ENCODE measurements around the gene TBX2. TPM values are rescaled to one million over a fixed set of nuclear protein-coding genes. Genes with fewer than 3 reads are reported as not detected.

TBX2 gene
- total and polyA plus RNA-seq, 2 of the 13 experiments (the other 11 are each of a cell fraction or from before 2014, with no cell fraction given) = 2.8 to 15.3 TPM

DNA sequence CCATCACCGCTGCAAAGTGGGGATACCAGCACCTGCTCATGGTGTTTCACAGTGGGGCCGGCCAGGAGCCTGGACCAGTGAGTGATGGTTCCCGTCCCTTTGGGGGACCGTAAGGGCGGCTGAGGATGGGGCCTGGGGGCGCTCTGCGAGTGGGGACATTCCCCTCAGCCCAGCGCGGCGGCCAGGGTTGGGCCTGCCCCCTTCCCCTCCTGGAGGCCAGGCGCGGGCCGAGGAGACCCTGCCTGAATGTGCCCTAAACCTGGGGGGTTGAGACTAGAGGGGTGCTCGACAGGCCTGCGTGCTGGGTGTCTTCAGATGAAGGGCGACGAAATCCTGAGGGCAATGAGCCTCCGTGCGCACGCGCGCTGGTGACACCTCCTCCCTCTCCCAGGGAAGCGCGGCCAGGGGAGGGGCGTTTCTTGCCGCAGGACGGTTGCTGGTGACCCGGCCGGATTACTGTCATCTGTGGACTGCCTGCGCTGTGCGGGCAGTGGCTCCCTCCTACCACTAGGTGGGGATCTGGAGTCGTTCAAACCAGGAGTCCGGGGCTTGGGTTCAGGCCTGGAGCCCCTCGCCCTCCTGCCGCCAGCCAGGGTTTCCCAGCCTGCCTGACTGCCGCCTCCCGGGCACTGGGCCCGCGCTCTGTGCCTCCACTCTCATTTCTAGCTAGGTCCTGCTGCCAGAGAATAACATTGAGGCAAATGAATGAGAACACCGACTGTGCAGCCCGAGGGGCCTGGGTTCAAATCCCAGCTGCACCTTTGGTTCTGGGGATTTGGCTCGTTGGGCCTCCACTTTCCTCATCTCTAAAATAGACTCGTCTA is 17.1 kb downstream of the TBX2 start (continued):
- TF ChIP-seq ZNF749 (CRISPR knock-in tag; IDR thresholded peaks at IDR 0.05; ENCODE audit: borderline replicate concordance) (no peak), KIAA2018 (CRISPR knock-in tag; IDR thresholded peaks at IDR 0.05; ENCODE audit: borderline replicate concordance) (no peak), TBP (CRISPR knock-in tag; IDR thresholded peaks at IDR 0.05) (no peak; the same call in 1 of the 2 replicates), KDM2A (CRISPR knock-in tag; IDR thresholded peaks at IDR 0.05; ENCODE audit: borderline replicate concordance, low read depth) (peak; percentile 93), POLR2AphosphoS2 (IDR thresholded peaks at IDR 0.05; ENCODE audit: low read depth, low read length) (no peak), CBFB (CRISPR knock-in tag; IDR thresholded peaks at IDR 0.05) (peak; percentile 57; the same call in 1 of the 2 replicates), CREM (IDR thresholded peaks at IDR 0.05) (0 out of 2 replicates have a peak, but pooled peaks have one; percentile 24), CREM (CRISPR knock-in tag; IDR thresholded peaks at IDR 0.05) (no peak), RAD21 (CRISPR knock-in tag; IDR thresholded peaks at IDR 0.05) (peak; percentile 99), AFF4 (CRISPR knock-in tag; IDR thresholded peaks at IDR 0.05) (no peak), ZNF468 (CRISPR knock-in tag; IDR thresholded peaks at IDR 0.05) (no peak), YEATS2 (CRISPR knock-in tag; IDR thresholded peaks at IDR 0.05; ENCODE audit: borderline replicate concordance) (0 out of 2 replicates have a peak, but pooled peaks have one; percentile 23)
- TF ChIP-seq, protein P1, sequence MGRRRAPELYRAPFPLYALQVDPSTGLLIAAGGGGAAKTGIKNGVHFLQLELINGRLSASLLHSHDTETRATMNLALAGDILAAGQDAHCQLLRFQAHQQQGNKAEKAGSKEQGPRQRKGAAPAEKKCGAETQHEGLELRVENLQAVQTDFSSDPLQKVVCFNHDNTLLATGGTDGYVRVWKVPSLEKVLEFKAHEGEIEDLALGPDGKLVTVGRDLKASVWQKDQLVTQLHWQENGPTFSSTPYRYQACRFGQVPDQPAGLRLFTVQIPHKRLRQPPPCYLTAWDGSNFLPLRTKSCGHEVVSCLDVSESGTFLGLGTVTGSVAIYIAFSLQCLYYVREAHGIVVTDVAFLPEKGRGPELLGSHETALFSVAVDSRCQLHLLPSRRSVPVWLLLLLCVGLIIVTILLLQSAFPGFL (CRISPR knock-in tag; IDR thresholded peaks at IDR 0.05) = 0 out of 2 replicates have a peak, but pooled peaks have one; percentile 31
- TF ChIP-seq, protein P2, sequence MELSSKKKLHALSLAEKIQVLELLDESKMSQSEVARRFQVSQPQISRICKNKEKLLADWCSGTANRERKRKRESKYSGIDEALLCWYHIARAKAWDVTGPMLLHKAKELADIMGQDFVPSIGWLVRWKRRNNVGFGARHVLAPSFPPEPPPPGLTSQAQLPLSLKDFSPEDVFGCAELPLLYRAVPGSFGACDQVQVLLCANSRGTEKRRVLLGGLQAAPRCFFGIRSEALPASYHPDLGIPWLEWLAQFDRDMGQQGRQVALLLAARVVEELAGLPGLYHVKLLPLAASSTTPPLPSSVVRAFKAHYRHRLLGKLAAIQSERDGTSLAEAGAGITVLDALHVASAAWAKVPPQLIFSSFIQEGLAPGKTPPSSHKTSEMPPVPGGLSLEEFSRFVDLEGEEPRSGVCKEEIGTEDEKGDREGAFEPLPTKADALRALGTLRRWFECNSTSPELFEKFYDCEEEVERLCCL (CRISPR knock-in tag; IDR thresholded peaks at IDR 0.05; ENCODE audit: borderline replicate concordance) = no peak
